ENCODE measurements around the gene CA5B.
A peak's percentile ranks its signal among the peaks of the same experiment; 100 is the strongest.
"Not testable (repeated sequence)": the region's sequence is repeated elsewhere in the genome, so short reads cannot be mapped to it uniquely, and the experiment has no call there.

CA5B gene

DNA sequence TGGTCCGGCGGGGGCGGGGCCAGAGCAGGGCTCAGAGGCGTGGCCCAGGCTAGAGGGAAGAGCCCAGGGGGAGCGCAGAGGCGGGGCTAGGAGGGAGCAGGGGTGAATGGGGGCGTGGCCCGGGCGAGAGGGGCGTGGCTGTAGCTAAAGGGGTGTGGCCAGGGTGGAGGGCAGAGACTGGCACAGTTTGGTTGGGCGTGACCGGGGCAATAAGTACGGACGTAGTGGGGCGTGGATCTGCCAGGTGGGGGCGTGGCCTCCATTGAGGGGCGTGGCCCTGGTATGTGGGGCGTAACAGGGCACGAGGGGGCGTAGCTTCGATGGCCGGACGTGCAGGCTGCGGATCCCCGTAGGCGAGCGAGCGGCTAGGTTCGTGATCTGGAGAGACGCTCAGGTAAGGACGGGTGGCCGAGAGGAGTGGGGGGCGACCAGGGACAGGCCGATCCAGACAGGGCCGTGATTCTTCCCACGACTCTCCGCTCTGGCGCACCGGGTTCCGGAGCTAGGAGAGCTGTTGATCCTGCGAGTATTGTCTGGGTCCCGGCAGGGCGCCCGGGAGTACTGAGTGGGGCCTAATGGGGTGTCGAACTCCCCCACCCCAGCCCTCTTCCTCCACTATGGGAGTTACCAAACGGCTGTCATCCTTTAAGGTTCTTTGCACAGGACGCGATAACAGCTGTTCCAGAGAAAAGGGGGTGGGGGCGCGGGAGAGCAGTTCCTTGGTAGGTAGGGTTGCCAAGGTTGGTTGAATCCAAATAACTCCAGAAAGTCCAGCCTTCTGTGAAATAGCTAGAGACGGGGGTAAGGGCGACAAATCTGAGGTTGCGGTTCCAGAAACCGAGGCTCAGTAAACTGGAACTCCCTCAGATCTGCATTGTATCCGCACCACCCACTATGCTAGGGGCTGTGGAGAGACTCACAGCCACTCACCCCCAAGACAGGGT lies at the start of gene CA5B:
Gene CA5B (plus strand): TSS at position 312 of the 944 bp plus-strand sequence. CDS start 11,754 bp downstream, outside the sequence.
- DNase-seq (ENCODE audit: low read depth in 2 of 2), result peak; percentile 91 to 99

- no peak for DNase-seq (ENCODE audit: low read depth in 2 of 2)
Measured at GRCh38 chrX:15694941-15695451, 43.1 kb upstream of the CA5B start.

DNA sequence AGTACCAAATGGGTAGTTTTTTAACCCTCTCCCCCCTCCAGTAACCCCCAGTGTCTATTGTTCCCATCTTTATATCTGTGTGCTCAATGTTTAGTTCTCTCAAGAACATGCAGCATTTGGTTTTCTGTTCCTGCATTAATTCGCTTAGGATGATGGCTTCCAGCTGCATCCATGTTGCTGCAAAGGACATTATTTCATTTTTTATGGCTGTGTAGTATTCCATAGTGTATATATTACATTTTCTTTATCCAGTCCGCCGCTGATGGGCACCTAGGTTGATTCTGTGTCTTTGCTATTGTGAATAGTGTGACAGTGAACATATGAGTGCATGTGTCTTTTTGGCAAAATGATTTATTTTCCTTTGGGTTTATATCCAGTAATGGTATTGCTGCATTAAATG lies 41.6 kb upstream of the CA5B start:
- no peak for DNase-seq (ENCODE audit: low read depth in 2 of 2)

DNA sequence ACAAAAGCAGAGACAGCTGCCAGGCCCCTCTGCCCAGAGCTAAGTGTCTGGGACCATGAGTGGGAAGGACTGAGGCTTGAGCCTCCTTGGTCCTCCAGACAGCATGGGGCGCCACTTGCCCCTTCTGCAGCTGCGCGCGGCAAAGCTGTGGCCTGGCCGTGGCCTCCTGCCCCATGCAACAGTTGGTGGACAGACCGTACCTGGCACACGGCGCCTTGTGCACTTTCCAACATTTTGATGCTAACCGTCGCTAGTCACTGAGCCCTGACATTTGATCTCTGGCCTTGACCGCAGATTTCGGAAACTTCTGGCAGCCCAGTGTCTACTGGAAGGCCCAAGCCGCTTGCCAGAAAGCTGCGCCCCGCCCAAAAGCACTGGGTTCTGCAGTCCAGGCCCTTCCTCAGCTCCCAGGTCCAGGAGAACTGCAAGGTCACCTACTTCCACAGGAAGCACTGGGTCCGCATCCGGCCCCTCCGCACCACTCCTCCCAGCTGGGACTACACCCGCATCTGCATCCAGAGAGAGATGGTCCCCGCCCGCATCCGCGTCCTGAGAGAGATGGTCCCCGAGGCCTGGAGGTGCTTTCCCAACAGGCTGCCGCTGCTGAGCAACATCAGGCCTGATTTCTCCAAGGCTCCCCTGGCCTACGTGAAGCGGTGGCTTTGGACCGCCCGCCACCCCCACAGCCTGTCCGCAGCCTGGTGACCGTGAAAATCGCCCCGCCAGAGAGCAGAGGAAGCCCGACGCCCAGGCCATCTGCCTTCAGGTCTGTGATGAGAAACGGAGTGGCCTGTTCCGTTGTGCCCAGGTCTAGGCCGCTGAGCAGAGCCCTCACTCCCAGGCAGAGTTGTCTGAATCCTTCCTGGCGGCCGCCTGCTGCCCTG lies 35.3 kb upstream of the CA5B start:
- no peak for DNase-seq (ENCODE audit: low read depth in 2 of 2)

- not testable (repeated sequence) for DNase-seq (ENCODE audit: low read depth in 2 of 2)
Measured at GRCh38 chrX:15703809-15704208, 34.3 kb upstream of the CA5B start.

- DNase-seq (ENCODE audit: low read depth in 2 of 2), result not testable (repeated sequence)
Measured at GRCh38 chrX:15704273-15704672, 33.8 kb upstream of the CA5B start.

GRCh38 chrX:15714529-15714928 lies 23.5 kb upstream of the CA5B start:
- no peak for DNase-seq (ENCODE audit: low read depth in 2 of 2)

- DNase-seq (ENCODE audit: low read depth in 2 of 2), result no peak
Measured at GRCh38 chrX:15718283-15718970, 19.6 kb upstream of the CA5B start.

DNA sequence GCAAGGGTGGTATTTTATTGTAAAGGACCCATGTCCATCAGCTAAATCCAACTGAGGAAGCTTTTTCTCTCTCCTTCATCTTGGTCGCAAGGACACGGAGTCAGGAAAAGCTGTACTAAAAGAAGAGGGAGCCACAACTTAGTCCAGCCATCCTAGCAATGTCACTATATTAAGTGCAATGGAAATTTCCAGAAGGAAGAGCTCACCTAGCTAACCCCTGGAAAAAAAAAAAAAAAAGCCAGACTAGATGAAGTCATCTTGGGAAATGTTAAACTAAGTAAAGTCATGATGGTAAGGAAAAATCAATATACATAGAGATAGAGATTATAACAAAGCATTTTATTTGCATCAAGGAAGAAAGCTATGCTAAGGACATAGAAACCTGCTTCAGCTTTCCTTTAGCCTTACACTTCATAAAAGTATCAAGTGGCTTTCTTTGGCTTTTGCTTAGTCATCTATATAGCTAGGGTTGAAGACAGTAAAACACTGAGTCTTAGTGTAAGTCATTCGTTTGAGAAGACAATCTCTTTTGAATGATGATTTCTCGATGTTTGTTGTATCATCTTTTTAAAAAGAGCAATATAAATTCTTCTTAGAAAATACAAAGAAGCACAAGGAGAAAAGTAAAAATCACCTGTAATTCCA lies 18.6 kb upstream of the CA5B start:
- no peak for DNase-seq (ENCODE audit: low read depth in 2 of 2)

DNA sequence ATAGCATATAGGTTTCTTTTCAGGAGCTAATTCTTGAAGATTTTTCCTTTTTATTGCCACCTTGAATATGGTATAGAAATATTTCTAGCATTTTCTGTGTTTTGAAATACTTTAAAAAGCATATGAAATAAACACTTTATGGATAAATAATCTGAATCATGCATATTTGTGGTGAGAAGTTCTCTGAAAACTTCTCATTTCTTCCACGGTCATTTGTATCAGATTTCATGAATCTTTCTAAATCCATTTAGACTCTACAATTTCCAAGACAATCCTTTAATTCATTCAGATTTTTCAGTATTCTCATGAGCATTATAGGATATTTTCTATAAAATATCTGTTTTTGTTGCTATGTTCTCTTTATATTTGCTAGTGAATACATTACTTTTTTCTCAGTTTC lies 16.2 kb upstream of the CA5B start:
- no peak for DNase-seq (ENCODE audit: low read depth in 2 of 2)

DNA sequence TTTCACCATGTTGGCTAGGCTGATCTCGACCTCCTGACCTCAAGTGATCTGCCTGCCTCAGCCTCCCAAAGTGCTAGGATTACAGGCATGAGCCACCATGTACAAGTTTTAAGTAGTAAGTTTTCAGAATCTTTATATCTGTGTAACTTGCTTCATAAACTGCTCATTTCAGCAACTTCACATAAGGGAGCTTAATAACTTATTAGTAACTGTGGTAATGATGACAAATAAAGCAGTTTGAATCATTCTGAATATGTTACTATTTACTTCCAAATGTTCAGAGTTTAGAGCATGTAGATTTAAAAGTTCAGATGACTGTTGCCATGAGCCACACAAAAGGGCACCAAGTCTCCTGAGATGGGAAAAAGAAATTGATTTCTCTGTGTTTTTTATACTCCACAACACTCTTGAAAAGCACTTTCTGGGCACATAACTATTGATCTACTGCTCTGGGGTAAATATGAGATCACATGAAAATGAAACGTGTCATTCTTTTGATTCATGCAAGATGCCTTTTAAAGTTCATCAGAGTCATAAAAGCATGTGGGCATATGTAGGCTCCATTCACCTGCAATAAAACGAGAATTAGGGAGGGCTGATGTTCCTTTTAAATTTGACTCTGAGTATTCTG lies 14.1 kb upstream of the CA5B start:
- no peak for DNase-seq (ENCODE audit: low read depth in 2 of 2)

DNA sequence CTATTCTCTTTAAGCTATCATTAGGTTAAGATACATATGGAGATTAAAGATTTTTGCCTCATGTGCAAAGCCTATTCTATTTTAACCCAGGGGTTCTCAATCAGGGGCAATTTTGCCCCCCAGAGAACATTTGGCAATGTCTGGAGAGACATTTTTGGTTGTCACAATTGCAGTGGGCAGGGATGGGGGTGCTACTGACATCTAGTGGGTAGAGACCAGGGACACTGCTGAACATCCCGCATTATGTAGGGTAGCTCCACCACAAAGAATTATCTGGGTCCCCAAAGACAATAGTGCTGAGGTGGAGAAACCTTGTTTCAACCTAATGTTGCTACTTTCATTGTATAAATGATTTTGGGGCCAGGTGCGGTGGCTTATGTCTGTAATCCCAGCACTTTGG lies 13.2 kb upstream of the CA5B start:
- DNase-seq (ENCODE audit: low read depth in 2 of 2), result no peak

DNA sequence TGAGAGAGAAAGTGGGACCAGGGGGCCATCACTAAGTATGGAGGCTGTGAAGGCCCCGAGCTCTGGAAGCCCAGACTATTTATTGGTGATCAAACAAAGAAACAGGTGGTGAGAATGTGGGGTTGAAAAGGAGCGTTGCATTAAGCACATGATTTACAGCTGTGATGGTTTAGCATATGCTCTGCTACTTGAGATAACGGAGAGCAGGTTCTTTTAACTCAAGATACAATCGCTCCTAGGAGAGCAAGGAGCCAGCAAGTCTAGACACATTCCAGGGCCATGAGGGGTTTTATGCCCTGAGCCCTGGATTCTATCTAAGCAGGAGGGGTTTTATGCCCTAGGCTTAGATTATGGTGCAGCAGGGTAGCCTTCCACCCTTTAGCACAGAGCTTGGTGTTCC lies 6.7 kb upstream of the CA5B start:
- DNase-seq (ENCODE audit: low read depth in 2 of 2), result not testable (repeated sequence)

- DNase-seq (ENCODE audit: low read depth in 2 of 2), result no peak
Measured at GRCh38 chrX:15737190-15737958, 696 bp upstream of the CA5B start.

GRCh38 chrX:15739886-15740285 lies 1.8 kb downstream of the CA5B start:
- no peak for DNase-seq (ENCODE audit: low read depth in 2 of 2)

DNA sequence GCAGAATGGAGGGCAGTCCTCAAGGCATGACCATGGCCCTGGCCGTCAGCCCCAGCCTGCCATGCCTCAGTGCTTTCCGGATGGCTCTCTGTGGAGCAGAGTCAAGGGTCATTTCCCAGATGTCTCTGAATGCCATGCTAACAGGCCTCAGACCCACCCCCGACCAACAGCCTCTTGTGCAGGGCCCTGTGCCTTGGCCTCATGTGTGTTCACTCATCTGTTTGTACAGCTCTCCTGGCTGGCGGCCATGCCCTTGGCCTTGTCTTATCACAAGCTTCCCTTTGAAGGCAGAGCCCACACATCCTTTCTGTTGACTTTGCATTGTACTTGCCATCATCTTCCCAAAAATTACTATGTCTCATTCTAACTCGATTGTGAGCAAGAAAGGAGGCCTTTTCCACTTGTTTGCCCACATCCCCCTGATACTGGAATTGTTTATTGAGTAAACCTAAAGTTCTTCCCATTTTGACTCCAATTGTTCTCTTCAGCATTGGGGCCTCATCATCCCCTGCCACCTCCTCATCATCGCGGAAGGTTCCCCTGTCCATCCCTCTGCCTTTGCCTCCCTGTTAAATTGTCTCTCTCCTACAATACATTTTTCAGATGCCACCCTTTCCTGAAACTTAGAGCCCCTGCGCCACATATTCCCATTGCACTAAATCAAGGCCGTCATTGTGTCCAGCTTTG lies 6.3 kb downstream of the CA5B start:
- DNase-seq (ENCODE audit: low read depth in 2 of 2), result no peak

DNA sequence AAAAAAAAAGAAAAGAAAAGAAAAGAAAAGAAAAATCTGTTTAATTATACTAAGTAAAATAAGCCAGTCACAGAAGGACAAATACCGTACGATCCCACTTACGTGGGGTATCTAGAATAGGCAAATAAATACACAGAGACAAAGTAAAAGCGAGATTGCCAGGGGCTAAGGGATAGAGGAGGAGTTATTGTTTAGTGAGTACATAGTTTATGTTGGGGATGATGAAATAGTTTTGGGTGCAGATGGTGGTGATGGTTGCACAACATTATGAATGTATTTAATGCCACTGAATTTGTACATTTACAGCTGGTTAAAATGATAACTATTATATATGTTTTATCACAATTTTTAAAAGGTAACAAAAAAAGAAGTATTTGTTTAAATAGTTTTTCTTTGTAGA lies 7.1 kb downstream of the CA5B start:
- no peak for DNase-seq (ENCODE audit: low read depth in 2 of 2)

- not testable (repeated sequence) for DNase-seq (ENCODE audit: low read depth in 2 of 2)
Measured at GRCh38 chrX:15746651-15747050, 8.6 kb downstream of the CA5B start.

- DNase-seq (ENCODE audit: low read depth in 2 of 2), result no peak
Measured at GRCh38 chrX:15747626-15748173, 9.6 kb downstream of the CA5B start.
